GM19438 (cell line): ENCODE results near the gene CCDC170.
"Not testable (repeated sequence)": the region's sequence is repeated elsewhere in the genome, so short reads cannot be mapped to it uniquely, and the experiment has no call there.

Experiments used
- ATAC-seq: cut with Tn5 transposase; IDR thresholded peaks from one replicate; pipeline ENCODE4 v1.9.1; 2021; ENCODE audit warnings: low read depth; ENCODE audit not compliant: unreplicated experiment

Gene CCDC170

GRCh38 chr6:151544884-151545283, 51.1 kb downstream of the CCDC170 start:
- not testable (repeated sequence) for ATAC-seq

GRCh38 chr6:151546941-151547659, 53.3 kb downstream of the CCDC170 start:
- no peak for ATAC-seq

GRCh38 chr6:151548201-151548600, 54.4 kb downstream of the CCDC170 start:
- ATAC-seq, result no peak

GRCh38 chr6:151549790-151550189, 56.0 kb downstream of the CCDC170 start:
- no peak for ATAC-seq

GRCh38 chr6:151550618-151551017, 56.8 kb downstream of the CCDC170 start:
- no peak for ATAC-seq

- ATAC-seq, result no peak
Observed at GRCh38 chr6:151551223-151551857, 57.5 kb downstream of the CCDC170 start.

GRCh38 chr6:151553416-151554165, 59.8 kb downstream of the CCDC170 start:
- no peak for ATAC-seq

GRCh38 chr6:151561238-151561637, 67.4 kb downstream of the CCDC170 start:
- ATAC-seq, result no peak

- no peak for ATAC-seq
Observed at GRCh38 chr6:151564654-151565053, 70.8 kb downstream of the CCDC170 start.

- no peak for ATAC-seq
Observed at GRCh38 chr6:151565940-151566339, 72.1 kb downstream of the CCDC170 start.

- no peak for ATAC-seq
Observed at GRCh38 chr6:151566557-151566956, 72.7 kb downstream of the CCDC170 start.

- no peak for ATAC-seq
Observed at GRCh38 chr6:151576633-151577032, 82.8 kb downstream of the CCDC170 start.

- ATAC-seq, result no peak
Observed at GRCh38 chr6:151577257-151577656, 83.4 kb downstream of the CCDC170 start.

- no peak for ATAC-seq
Observed at GRCh38 chr6:151585741-151586140, 91.9 kb downstream of the CCDC170 start.

GRCh38 chr6:151589667-151590066, 95.8 kb downstream of the CCDC170 start:
- ATAC-seq, result no peak

- no peak for ATAC-seq
Observed at GRCh38 chr6:151590742-151591141, 96.9 kb downstream of the CCDC170 start.

GRCh38 chr6:151592449-151593159, 98.8 kb downstream of the CCDC170 start:
- ATAC-seq, result no peak

GRCh38 chr6:151609146-151609902, 115.5 kb downstream of the CCDC170 start:
- no peak for ATAC-seq

GRCh38 chr6:151610326-151610725, 116.5 kb downstream of the CCDC170 start:
- no peak for ATAC-seq

- no peak for ATAC-seq
Observed at GRCh38 chr6:151614630-151615029, 120.8 kb downstream of the CCDC170 start.
